H1 (cell line): ENCODE data around the gene OR4D11. TPM values are rescaled to one million over a fixed set of nuclear protein-coding genes. Genes with fewer than 3 reads are reported as not detected.

Experiments used
- CTCF ChIA-PET: fragments of 300-600 bp; sonication (Branson Sonifier 250); formaldehyde crosslinking; loops from one replicate; lab custom pipeline; 2021; ENCODE audit not compliant: partially characterized antibody; lab: Charles Lee
- POLR2A ChIA-PET: fragments of 300-600 bp; sonication (Branson Sonifier 250); formaldehyde crosslinking; loops from one replicate; lab custom pipeline; 2021; ENCODE audit warnings: inconsistent platforms; ENCODE audit not compliant: partially characterized antibody; lab: Charles Lee
- DNase-seq, 2 experiments: peaks; one replicate each; pipeline versions ENCODE4 v3.0.0 to v3.0.0-alpha.2; 2010 to 2022; ENCODE audit warnings: low spot score in 2 of 2, low read depth in 1 of 2, mixed read lengths in 1 of 2
- FAIRE-seq: peaks from 2 replicates; lab custom pipeline; 2011; peaks lifted over from hg19 to GRCh38; lab: Jason Lieb, UNC
- H2AFZ ChIP-seq: 2 replicates; pipeline ENCODE4 v1.8.1; 2012; ENCODE audit warnings: low read length, inconsistent platforms
- H2AK5ac ChIP-seq: 2 replicates; pipeline ENCODE4 v1.6.1; 2013; ENCODE audit warnings: low read depth, low read length
- H2BK120ac ChIP-seq: replicated peaks from 2 replicates; pipeline ENCODE3; 2013; ENCODE audit warnings: low read depth, low read length, inconsistent platforms
- H2BK12ac ChIP-seq: 2 replicates; pipeline ENCODE4 v1.6.1; 2013; ENCODE audit warnings: low read depth, low read length
- H2BK15ac ChIP-seq: 2 replicates; pipeline ENCODE4 v1.6.1; 2013; ENCODE audit warnings: low read length
- H2BK20ac ChIP-seq: 2 replicates; pipeline ENCODE4 v1.6.1; 2013; ENCODE audit warnings: low read length
- H2BK5ac ChIP-seq: 2 replicates; pipeline ENCODE4 v1.6.1; 2013; ENCODE audit warnings: low read depth, low read length
- H3K14ac ChIP-seq: 2 replicates; pipeline ENCODE4 v1.6.1; 2013; ENCODE audit warnings: inconsistent platforms; ENCODE audit not compliant: insufficient read length
- H3K18ac ChIP-seq: 2 replicates; pipeline ENCODE4 v1.6.1; 2013; ENCODE audit warnings: low read length; ENCODE audit errors: extremely low read depth
- H3K23ac ChIP-seq: 2 replicates; pipeline ENCODE4 v1.6.1; 2013; ENCODE audit warnings: inconsistent platforms; ENCODE audit not compliant: insufficient read length
- H3K23me2 ChIP-seq: 2 replicates; pipeline ENCODE4 v1.6.1; 2013; ENCODE audit warnings: low read depth, low read length
- H3K27ac ChIP-seq: 2 replicates; pipeline ENCODE4 v1.6.1; 2011; ENCODE audit warnings: low read depth, low read length, inconsistent platforms
- H3K27me3 ChIP-seq, 4 experiments: replicated peaks in 1 of 4; 1 replicate in 1 of 4; 2 replicates in 3 of 4; pipeline versions ENCODE4 v1.6.1 to v1.8.1; 2011 to 2013; ENCODE audit warnings: low read length in 3 of 4, mild to moderate bottlenecking in 3 of 4, inconsistent platforms in 2 of 4, mixed read lengths in 2 of 4, moderate library complexity in 1 of 4; ENCODE audit not compliant: control insufficient read depth in 3 of 4, insufficient read depth in 3 of 4; ENCODE audit errors: extremely low read depth in 1 of 4
- H3K36me3 ChIP-seq, 4 experiments: 2 replicates each; pipeline versions ENCODE4 v1.6.1 to v1.8.1; 2011 to 2013; ENCODE audit warnings: mild to moderate bottlenecking in 4 of 4, low read length in 3 of 4, moderate library complexity in 2 of 4, control low read depth in 1 of 4, inconsistent platforms in 1 of 4; ENCODE audit not compliant: insufficient read depth in 4 of 4, control insufficient read depth in 2 of 4
- H3K4ac ChIP-seq: replicated peaks from 2 replicates; pipeline ENCODE3; 2013; ENCODE audit warnings: low read length, low read depth, mixed read lengths, inconsistent platforms; ENCODE audit not compliant: insufficient read length
- H3K4me1 ChIP-seq, 4 experiments: replicated peaks in 1 of 4; 1 replicate in 1 of 4; 2 replicates in 3 of 4; pipeline versions ENCODE4 v1.6.1 to v1.8.1; 2011 to 2013; ENCODE audit warnings: low read length in 3 of 4, inconsistent platforms in 2 of 4, mixed read lengths in 1 of 4; ENCODE audit not compliant: insufficient read depth in 4 of 4, control insufficient read depth in 3 of 4
- H3K4me2 ChIP-seq, 2 experiments: 2 replicates each; pipeline versions ENCODE4 v1.6.1 to v1.8.1; 2011 to 2013; ENCODE audit warnings: low read depth in 2 of 2, low read length in 2 of 2, control low read depth in 1 of 2, inconsistent platforms in 1 of 2, mild to moderate bottlenecking in 1 of 2; ENCODE audit not compliant: insufficient read depth in 1 of 2
- H3K4me3 ChIP-seq, 4 experiments: fragments of 200-600, 300-600 bp in 1 of 4; sonication (generic), shearing (Covaris generic), sonication (Bioruptor Twin) in 1 of 4; 2 replicates each; pipeline versions ENCODE4 v1.5.1 to v1.8.1; 2011 to 2016; ENCODE audit warnings: low read length in 4 of 4, low read depth in 3 of 4, control low read depth in 2 of 4, inconsistent platforms in 2 of 4, mild to moderate bottlenecking in 2 of 4, mixed read lengths in 1 of 4, moderate library complexity in 1 of 4; ENCODE audit not compliant: insufficient read depth in 2 of 4; ENCODE audit errors: extremely low read depth in 1 of 4
- H3K56ac ChIP-seq: replicated peaks from 2 replicates; pipeline ENCODE3; 2013; ENCODE audit warnings: low read depth, mild to moderate bottlenecking, mixed read lengths, low read length, inconsistent platforms; ENCODE audit not compliant: insufficient read length
- H3K79me1 ChIP-seq: 2 replicates; pipeline ENCODE4 v1.6.1; 2013; ENCODE audit warnings: low read depth, low read length, control low read depth
- H3K79me2 ChIP-seq, 2 experiments: 2 replicates each; pipeline versions ENCODE4 v1.6.1 to v1.8.1; 2012 to 2013; ENCODE audit warnings: low read length in 2 of 2, mild to moderate bottlenecking in 2 of 2, inconsistent platforms in 1 of 2; ENCODE audit not compliant: insufficient read depth in 2 of 2, control insufficient read depth in 1 of 2
- H3K9ac ChIP-seq, 4 experiments: replicated peaks in 1 of 4; 1 replicate in 1 of 4; 2 replicates in 3 of 4; pipeline versions ENCODE4 v1.6.1 to v1.8.1; 2011 to 2013; ENCODE audit warnings: low read depth in 3 of 4, low read length in 3 of 4, control low read depth in 2 of 4, mild to moderate bottlenecking in 2 of 4, moderate library complexity in 2 of 4, inconsistent platforms in 1 of 4; ENCODE audit errors: extremely low read depth in 1 of 4
- H3K9me3 ChIP-seq, 2 experiments: 2 replicates each; pipeline versions ENCODE4 v1.6.1 to v1.8.1; 2012 to 2013; ENCODE audit warnings: mild to moderate bottlenecking in 2 of 2, moderate library complexity in 2 of 2, control low read depth in 1 of 2, inconsistent platforms in 1 of 2, low read depth in 1 of 2, low read length in 1 of 2, mixed read lengths in 1 of 2; ENCODE audit not compliant: insufficient read depth in 2 of 2
- H4K20me1 ChIP-seq, 2 experiments: replicated peaks in 1 of 2; 2 replicates each; pipeline versions ENCODE3 to v1.8.1; 2011 to 2013; ENCODE audit warnings: inconsistent platforms in 2 of 2, low read length in 2 of 2, mild to moderate bottlenecking in 1 of 2; ENCODE audit not compliant: insufficient read depth in 2 of 2, control insufficient read depth in 1 of 2
- H4K5ac ChIP-seq: 2 replicates; pipeline ENCODE4 v1.6.1; 2013; ENCODE audit warnings: low read length, low read depth, mixed read lengths, inconsistent platforms; ENCODE audit not compliant: insufficient read length
- H4K8ac ChIP-seq: 2 replicates; pipeline ENCODE4 v1.8.0; 2013; ENCODE audit warnings: mild to moderate bottlenecking, moderate library complexity, low read length, inconsistent platforms; ENCODE audit not compliant: insufficient read depth; ENCODE audit errors: extremely low read depth
- H4K91ac ChIP-seq: replicated peaks from 2 replicates; pipeline ENCODE3; 2013; ENCODE audit warnings: low read length, mixed read lengths, inconsistent platforms; ENCODE audit not compliant: insufficient read length
- ATF3 ChIP-seq: IDR thresholded peaks from 2 replicates; pipeline ENCODE4 v1.6.1; 2011; ENCODE audit warnings: low read depth, mild to moderate bottlenecking, low read length; ENCODE audit not compliant: insufficient read depth
- CBX8 ChIP-seq: fragments of 300-800, 300-1000 bp; sonication (generic); IDR thresholded peaks from 2 replicates; pipeline ENCODE4 v1.7.1; 2016; ENCODE audit warnings: low read depth, low read length, borderline replicate concordance
- CEBPB ChIP-seq: IDR thresholded peaks from 2 replicates; pipeline ENCODE4 v1.6.1; 2012; ENCODE audit warnings: low read depth, low read length
- CHD2 ChIP-seq: IDR thresholded peaks from 2 replicates; pipeline ENCODE4 v1.6.1; 2012; ENCODE audit warnings: low read length, improper control_type of control experiment
- E2F6 ChIP-seq: IDR thresholded peaks from 2 replicates; pipeline ENCODE4 v1.6.1; 2012; ENCODE audit warnings: inconsistent platforms
- EGR1 ChIP-seq: IDR thresholded peaks from 2 replicates; pipeline ENCODE4 v1.6.1; 2011; ENCODE audit warnings: low read depth, low read length, borderline replicate concordance
- FOSL1 ChIP-seq: IDR thresholded peaks from 2 replicates; pipeline ENCODE4 v1.6.1; 2011; ENCODE audit warnings: mild to moderate bottlenecking, low read depth, low read length, moderate library complexity; ENCODE audit not compliant: insufficient read depth
- HDAC2 ChIP-seq, 2 experiments: fragments of 300-600 bp in 1 of 2; sonication (generic) in 1 of 2; IDR thresholded peaks; 2 replicates each; pipeline ENCODE4 v1.6.1; 2011 to 2012; ENCODE audit warnings: low read depth in 2 of 2, low read length in 2 of 2, mild to moderate bottlenecking in 2 of 2, moderate library complexity in 2 of 2, borderline replicate concordance in 1 of 2, inconsistent platforms in 1 of 2
- JUN ChIP-seq: IDR thresholded peaks from 2 replicates; pipeline ENCODE4 v1.6.1; 2011; ENCODE audit warnings: low read depth, mild to moderate bottlenecking, improper control_type of control experiment, low read length
- NANOG ChIP-seq: IDR thresholded peaks from 2 replicates; pipeline ENCODE4 v1.6.1; 2011; ENCODE audit warnings: low read length, low read depth, mild to moderate bottlenecking, inconsistent platforms; ENCODE audit not compliant: insufficient read depth, poor library complexity, severe bottlenecking
- NRF1 ChIP-seq: IDR thresholded peaks from 2 replicates; pipeline ENCODE4 v1.6.1; 2011; ENCODE audit warnings: mild to moderate bottlenecking, low read depth, low read length, improper control_type of control experiment
- RAD21 ChIP-seq, 2 experiments: IDR thresholded peaks in 1 of 2; conservative IDR thresholded peaks in 1 of 2; 2 replicates each; pipeline ENCODE4 v1.6.1; 2011; ENCODE audit warnings: low read depth in 2 of 2, low read length in 2 of 2, improper control_type of control experiment in 1 of 2, inconsistent platforms in 1 of 2, mild to moderate bottlenecking in 1 of 2, moderate library complexity in 1 of 2
- RXRA ChIP-seq: IDR thresholded peaks from 2 replicates; pipeline ENCODE4 v1.6.1; 2011; ENCODE audit warnings: low read depth, mild to moderate bottlenecking, low read length, moderate library complexity; ENCODE audit not compliant: insufficient read depth
- SP1 ChIP-seq: IDR thresholded peaks from 2 replicates; pipeline ENCODE4 v1.6.1; 2011; ENCODE audit warnings: low read depth, low read length
- SP4 ChIP-seq: IDR thresholded peaks from 2 replicates; pipeline ENCODE4 v1.6.1; 2012; ENCODE audit warnings: low read length, inconsistent platforms
- polyA plus RNA-seq, 7 experiments: library from polyadenylated mRNA; depleted of rRNA in 3 of 7; stranded (reverse) in 5 of 7; unstranded in 2 of 7; fragments of >200 nt in 5 of 7; fragments of 200-250 nt in 2 of 7; gene quantifications; 1 replicate in 5 of 7; 2 replicates in 1 of 7; 4 replicates in 1 of 7; pipeline versions ENCODE4 v1.2.1 to v1.2.3, GENCODE V29; 2011 to 2013; ENCODE audit warnings: missing spikeins in 2 of 7, mixed read lengths in 2 of 7
- total RNA-seq: library from RNA; stranded (reverse); fragmentation: NEBNext Ultra II Directional; extraction: Animal tissue kit (Norgen Biotek cat#: 25700); gene quantifications from 2 replicates; pipeline ENCODE4 v1.2.1, GENCODE V29; 2021

OR4D11 gene
- total and polyA plus RNA-seq, 2 of the 8 experiments (the other 6 are each of a cell fraction or from before 2014, with no cell fraction given), result not detected

- no peak overlapping the region for H3K4ac ChIP-seq
- H3K14ac ChIP-seq, result no peak overlapping the region
- H3K23ac ChIP-seq, result no peak overlapping the region
- H3K79me2 ChIP-seq, result no peaks in the 10 kb centered on the region
- DNase-seq (no peak), FAIRE-seq (no peak)
- H3K79me1 ChIP-seq, result no peaks in the 10 kb centered on the region
- H2BK20ac ChIP-seq, result no peak overlapping the region
- H4K5ac ChIP-seq, result no peak overlapping the region
- no peak overlapping the region for H3K9ac ChIP-seq
- no peak overlapping the region for H3K27ac ChIP-seq
- ChIA-PET CTCF (no interaction called here), POLR2A (no interaction called here)
- H2BK12ac ChIP-seq, result no peak overlapping the region
- no peaks in the 10 kb centered on the region for H4K20me1 ChIP-seq
- H3K23me2 ChIP-seq, result no peaks in the 10 kb centered on the region
- no peak overlapping the region for H3K4me3 ChIP-seq
- no peak overlapping the region for H3K56ac ChIP-seq
- H3K18ac ChIP-seq, result no peak overlapping the region
- no peak overlapping the region for H4K8ac ChIP-seq
- H3K4me1 ChIP-seq, result no peaks in the 10 kb centered on the region
- H2AFZ ChIP-seq, result no peak overlapping the region
- H3K4me2 ChIP-seq, result no peak overlapping the region
- no peak overlapping the region for H2BK120ac ChIP-seq
- H2AK5ac ChIP-seq, result no peak overlapping the region
- no peaks in the 10 kb centered on the region for H3K27me3 ChIP-seq
- no peaks in the 10 kb centered on the region for H3K36me3 ChIP-seq
- no peak overlapping the region for H4K91ac ChIP-seq
- H2BK5ac ChIP-seq, result no peak overlapping the region
- no peak overlapping the region for H2BK15ac ChIP-seq
- H3K9me3 ChIP-seq, result no peaks in the 10 kb centered on the region
- TF ChIP-seq EGR1, result no peak
- TF ChIP-seq E2F6, result no peak
- no peak for TF ChIP-seq CBX8
- no peak for TF ChIP-seq CHD2
- TF ChIP-seq HDAC2 (IDR thresholded peaks at IDR 0.05; ENCODE audit: borderline replicate concordance in 1 of 2, low read depth in 2 of 2, low read length in 2 of 2), result no peak
- TF ChIP-seq SP4, result no peak
- no peak for TF ChIP-seq SP1
- no peak for TF ChIP-seq RAD21 (IDR thresholded peaks at IDR 0.05 in 1 of 2, conservative IDR thresholded peaks at IDR 0.05 in 1 of 2; ENCODE audit: low read depth in 2 of 2, low read length in 2 of 2)
- TF ChIP-seq RXRA, result no peak
- TF ChIP-seq FOSL1, result no peak
- TF ChIP-seq NANOG, result no peak
- no peak for TF ChIP-seq NRF1
- no peak for TF ChIP-seq JUN
- TF ChIP-seq CEBPB, result no peak
- no peak for TF ChIP-seq ATF3
Observed at GRCh38 chr11:59479906-59480305, 23.5 kb upstream of the OR4D11 start.
